HG02678 (cell line): ENCODE data around the gene SASH1.

Source experiments
- ATAC-seq: cut with Tn5 transposase; IDR thresholded peaks from one replicate; pipeline ENCODE4 v1.9.1; 2021; ENCODE audit warnings: mild to moderate bottlenecking, moderate library complexity; ENCODE audit not compliant: unreplicated experiment

SASH1 gene

DNA sequence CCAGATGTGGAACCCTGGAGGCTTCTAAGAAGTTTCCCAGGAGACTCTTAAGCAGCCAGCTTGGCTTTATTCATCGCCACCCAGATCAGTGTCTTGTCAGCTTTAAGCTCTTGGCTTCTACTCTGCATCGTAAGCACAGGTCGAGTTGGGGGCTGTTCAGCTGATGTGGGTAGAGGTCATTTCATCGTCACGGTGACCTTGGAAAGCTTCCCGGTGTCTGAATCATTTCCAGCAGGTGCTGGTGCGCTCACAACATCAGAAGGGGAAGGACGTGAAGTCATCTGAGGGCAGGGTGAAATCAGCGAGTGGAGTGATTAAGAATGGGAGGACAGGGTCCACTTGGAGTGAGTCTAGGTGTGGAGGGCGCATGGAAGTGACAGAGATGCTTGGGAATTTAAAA lies 112.6 kb downstream of the SASH1 start:
- no peak for ATAC-seq

DNA sequence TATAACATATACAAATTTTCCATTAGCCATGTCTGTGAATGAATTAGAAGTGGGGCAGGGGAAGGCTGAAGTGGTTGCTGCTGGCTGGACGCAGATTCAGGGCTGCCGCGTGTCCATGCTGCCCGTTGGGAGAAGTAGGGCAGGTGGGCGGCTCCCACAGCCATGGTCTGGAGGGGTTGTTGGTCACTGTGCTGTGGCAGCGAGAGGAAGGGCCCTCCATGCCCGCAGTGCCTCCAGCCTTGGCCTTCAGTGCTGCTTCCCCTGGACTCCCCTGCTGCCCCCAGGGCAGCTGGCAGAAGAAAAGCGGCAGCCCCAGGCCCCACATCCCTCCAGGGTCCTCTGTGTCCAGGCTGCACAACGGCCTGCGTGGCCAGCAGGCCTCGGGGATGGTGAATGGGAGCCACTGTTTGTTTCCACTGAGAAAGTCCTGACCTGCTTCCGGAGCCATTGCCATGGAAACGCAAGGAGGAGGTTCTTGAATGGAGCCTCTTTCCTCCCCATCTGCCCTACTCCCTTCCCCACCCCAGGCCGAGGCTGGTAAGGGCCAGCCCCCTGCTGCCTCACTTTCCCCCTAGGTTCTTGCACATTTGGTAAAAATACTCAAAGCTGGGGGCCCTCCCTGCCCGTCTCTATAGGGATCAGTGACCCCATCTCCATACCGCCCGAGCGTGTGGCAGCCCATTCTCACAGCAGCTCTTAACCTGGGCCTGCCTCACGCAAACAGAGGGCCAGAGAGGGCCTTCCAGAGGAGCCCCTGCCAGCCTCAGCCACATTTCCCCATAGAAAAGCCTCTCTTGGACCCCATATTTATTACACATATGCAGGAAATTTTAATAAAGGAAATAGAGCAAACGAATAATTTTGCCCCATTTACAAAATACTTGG lies 113.3 kb downstream of the SASH1 start:
- no peak for ATAC-seq

DNA sequence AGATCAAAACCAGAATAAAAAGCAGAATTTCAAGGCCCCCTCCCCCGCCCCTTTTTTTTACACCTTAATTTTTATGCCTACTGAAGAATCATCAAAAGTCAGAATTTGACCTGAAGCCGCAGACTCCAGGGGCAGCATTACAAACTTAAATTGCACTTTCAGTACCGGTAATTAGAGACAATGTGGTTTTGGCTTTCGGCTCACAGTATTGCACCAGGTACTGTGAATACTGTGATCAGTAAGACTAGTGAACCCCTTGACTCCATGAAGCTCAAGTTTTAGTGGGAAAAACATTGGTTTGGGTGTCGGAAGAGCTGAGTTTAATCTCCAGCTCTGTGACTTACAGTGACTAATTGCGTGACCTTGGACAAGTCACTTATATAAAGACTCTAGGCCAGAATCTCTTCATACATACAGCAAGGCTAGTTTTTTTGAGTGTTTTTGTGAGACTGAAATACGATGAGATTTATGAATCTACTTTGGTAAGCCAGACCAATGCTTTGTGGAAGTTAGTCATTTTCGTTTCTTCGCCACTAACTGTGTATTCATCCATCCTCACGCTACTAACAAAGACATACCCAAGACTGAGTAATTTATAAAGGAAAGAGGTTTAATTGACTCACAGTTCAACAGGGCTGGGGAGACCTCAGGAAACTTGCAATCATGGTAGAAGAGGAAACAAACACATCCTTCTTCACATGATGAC lies 114.7 kb downstream of the SASH1 start:
- no peak for ATAC-seq

DNA sequence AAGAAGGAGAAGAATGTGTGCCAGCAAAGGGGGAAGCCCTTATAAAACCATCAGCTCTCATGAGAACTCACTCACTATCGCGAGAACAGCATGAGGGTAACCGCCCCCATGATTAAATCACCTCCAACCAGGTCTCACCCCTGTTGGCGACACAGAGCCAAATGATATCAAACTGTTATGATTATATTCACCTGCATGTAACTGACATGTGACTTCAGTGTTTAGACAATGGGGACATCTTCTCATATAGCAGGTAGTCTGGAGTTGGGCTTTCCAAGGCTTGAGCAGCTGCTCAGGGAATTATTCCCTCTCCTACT lies 115.2 kb downstream of the SASH1 start:
- no peak for ATAC-seq

DNA sequence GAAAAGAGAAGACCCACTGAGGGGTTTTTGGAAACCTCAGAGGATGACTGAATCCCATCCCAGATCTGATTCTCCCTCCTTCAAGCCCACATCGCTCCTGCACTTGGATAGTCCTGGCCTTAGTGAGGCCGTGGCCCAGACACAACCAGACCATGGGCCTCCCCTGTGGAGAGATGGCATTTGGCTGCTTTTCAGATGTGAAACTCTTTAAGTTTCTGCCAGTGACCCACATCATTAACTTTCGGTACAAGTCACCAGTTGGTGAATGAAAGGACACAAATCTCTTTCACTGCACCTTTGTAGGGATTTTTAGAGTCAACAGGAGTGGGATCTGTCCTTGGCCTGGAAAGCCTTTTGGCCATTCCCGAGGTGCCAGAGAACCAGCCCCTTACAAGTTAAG lies 116.6 kb downstream of the SASH1 start:
- no peak for ATAC-seq

DNA sequence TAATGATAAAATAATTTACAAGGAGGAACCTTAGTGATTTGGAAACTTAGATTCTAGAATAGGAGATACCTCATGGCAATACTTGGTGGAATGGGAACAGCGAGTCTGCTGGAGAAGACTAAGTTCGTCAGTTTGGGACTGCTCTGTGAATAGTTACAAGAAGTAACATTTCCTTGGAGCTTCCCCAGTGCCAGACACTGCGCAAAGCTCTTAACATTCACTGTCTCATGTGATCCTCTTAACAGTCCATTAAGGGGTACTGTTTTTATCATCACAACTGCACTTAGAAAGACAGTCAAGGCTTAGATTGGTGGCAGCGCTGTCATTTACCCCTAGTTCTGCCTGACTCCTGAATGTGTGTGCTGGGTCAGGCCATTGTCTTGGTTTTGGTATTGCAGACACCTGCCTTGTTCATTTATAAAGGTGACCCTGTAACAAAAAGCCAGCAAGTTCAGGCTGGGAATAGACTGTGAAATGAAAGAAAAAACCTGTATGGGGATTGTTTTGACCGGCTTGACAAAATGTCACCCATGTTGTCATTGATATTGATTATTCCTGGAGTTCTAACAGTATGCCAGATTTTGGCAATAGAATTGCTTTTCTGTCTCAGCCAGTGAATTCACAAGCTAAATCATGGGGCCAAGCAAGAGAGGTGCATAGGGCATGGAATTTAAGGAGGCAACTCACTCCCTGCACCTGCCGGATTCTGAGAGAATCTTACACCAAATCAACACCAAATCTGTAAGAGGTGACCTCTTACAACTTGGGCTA lies 118.4 kb downstream of the SASH1 start:
- no peak for ATAC-seq

DNA sequence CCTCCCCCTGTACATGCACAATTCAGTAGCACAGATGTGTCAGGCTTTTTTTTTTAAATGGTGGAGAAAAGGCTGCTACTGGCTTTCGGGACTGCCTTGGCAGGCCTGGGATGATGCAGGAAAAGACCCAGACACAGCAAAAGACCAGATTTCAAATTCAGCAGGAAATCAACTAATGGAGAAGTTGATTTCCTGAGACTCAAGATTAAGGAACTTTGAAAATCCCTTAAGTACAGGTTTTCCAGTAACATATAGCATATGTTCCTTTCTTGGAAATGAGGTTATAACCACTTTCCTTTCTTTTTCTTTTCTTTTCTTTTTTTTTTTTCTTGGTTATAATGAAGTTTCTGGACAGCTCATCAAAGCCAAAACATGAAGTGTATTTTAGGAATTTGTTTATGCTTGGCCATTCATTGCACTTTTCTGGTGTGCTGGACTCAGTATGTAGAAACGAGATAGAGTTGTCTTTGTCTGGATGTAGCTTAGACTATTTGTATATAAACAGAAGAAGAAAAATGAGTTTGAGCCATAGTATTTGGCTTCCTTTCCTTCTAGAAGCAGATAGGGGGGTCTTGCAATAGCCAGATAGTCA lies 119.4 kb downstream of the SASH1 start:
- no peak for ATAC-seq

DNA sequence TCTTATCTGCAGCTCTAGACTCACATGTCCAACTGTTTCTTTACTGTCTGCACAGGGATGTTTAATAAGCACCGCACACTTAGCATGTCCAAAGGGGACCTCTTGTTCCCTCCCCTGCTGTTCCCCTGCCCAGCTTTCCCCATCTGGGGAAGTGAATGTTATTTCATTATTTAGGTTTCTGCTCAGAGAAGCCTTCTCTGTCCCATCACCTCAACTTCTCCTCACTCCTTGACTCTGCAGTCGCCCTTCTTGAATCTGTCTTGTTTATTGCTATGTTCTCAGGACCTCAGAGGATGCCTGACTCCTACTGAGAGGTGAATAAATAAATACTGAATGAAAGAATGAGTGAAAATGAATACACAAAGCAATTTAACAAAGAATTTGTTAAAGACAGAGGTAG lies 121.0 kb downstream of the SASH1 start:
- no peak for ATAC-seq

DNA sequence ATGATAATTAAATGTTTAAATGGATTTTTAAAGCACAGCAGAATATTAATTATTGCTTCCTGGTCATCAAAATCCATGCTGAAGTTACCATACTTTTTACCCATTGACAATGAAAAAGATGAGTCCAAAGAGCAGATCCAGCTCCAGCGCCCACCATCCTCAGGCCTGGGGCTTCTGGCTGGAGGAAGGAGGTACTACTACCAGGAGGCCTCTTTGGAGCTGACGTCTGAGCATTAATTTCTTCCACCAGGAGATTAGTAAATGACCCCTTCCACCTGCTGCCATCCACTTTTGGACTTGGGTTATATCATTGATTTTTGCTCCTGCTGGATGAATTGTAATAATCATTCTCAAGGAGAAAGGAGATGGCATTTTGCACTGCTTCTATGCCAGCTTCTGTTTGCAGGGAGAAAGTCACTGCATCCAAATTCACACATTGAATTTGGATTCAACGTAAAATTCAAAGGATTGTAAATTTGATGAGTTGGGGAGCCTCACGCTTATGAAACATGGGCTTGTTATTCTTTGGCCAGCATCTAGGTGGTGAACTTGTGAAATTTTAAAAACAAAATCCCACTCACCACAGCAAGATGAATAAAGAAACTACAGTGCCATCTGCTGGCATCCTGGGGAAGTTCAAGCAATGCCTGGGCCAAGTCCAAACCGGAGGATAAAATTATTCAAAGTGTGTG lies 121.8 kb downstream of the SASH1 start:
- ATAC-seq: peak; percentile 86

DNA sequence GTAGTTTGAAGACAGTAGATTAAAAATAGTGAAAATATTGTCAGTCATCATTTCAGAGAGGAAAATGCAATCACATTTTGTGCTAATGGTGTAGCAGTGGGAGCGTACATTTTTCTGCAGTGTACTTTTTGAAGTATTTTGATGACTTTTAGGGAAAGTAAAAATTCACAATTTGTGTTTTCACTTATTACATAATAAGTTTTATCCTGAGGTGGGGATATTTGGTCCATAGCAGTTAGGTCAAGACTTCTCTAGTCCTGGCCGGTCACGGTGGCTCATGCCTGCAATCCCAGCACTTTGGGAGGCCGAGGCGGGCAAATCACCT lies 122.3 kb downstream of the SASH1 start:
- ATAC-seq: no peak

DNA sequence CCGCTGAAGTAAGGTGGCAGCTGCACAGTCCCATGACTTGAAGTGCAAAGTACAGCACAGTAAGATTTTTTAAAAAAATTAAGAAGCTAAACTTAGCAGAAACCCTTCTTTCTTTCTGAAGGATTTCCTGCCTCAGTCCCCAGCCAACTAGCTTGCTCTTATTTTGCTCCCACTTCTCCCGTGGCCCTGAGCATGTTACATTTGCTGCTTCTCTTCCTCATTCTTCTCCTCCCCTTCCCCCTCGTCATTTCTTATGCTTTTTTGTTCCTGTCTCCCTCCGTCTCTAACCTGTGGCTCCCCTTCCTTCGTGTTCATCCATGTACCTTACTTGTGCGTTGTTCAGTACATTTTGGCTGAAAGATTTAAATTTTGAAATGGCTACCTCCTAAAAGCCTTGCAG lies 123.0 kb downstream of the SASH1 start:
- ATAC-seq: no peak

DNA sequence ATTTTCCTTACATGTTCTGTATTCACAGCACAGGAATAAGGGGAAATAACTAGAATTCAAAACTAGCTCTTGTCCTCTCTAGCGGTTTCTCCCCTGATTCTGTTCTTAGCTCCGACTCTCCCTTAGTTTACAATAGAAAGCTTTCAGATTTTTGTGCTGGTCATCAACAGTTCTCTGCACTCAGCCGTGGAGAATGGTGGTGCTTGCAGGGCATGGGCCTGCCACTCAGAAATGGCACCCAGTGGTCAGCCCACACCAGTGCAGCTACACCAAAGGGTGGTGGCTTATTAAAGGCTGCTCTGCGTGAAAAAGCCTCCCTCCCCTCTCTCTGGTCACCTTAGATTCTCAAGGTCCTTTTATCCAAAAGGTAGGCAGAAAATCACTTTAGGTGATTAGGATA lies 123.5 kb downstream of the SASH1 start:
- ATAC-seq: no peak

DNA sequence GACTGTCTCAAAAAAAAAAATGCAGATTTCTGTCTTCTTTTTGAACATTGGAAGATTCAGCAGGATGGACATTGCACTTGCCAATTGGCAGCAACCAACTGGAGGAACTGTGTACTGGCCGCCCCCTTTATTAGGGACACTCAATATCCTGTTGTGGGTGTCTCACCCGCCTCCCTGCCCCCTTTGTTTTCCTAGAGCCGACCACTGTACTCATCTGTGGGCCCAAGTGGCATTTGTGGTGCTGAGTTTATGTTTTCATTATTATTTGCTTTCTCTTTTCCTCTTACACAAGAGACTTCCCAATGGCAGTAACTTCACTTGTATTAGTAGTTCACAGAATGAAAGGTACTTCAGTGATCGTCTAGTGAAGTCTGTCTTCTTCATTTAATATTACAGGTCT lies 125.3 kb downstream of the SASH1 start:
- no peak for ATAC-seq

DNA sequence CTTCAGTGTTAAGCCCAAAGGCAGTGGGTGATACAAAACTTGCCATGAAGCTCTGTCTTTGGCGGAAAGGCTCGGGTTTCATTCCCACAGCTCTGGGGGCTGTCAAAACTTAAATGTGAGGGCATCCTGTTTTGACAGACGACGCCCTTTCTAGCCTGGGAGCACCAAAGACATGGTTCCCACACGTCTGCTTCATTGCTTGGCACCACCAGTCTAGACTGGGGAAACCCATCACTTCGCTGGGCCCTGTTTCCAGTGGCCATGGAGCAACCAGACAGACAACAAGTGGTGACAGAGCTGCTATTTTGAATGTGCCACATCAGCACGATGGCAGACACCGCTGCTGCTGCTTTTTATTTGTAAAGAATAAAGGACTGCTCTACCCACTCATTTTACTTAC lies 127.5 kb downstream of the SASH1 start:
- no peak for ATAC-seq

DNA sequence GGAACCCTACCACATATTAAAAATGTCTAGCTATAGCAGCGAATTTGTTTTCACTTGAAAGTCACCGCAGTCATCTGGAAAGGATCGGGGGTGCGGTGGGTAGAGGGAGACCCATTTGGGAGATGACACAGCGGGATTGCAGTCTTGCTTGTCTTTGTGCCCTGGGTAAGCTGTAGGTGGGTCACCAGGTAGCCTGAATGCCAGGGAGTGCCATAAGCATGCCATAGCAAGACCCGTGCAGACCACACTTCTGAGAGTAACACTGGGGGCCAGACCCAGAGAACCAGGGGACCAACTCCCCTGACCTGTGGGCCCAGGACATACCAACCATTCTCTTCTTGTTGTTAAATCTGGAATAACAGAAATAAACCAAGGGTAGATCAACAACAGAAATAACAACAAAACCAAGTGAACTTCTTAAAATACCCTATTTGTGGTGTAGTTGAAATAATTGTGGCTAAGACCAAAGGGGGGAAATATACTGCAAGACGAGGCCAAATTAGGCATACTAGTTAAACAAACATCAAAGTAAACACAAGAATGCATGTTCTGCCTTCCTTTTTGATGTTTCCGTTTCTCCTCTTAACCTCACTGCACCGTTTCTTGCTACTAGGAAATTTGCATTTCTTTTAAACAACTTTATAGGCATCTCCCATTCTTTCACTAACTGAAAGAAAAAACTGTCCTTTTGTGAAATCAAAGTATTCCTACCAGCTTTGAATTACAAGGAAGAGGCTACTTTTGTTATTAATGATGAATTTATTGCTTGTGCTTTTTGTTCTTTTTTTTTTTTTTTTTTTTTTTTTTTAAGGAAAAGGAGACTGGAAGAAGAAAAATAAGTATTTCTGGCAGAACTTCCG lies 128.2 kb downstream of the SASH1 start:
- ATAC-seq: no peak

DNA sequence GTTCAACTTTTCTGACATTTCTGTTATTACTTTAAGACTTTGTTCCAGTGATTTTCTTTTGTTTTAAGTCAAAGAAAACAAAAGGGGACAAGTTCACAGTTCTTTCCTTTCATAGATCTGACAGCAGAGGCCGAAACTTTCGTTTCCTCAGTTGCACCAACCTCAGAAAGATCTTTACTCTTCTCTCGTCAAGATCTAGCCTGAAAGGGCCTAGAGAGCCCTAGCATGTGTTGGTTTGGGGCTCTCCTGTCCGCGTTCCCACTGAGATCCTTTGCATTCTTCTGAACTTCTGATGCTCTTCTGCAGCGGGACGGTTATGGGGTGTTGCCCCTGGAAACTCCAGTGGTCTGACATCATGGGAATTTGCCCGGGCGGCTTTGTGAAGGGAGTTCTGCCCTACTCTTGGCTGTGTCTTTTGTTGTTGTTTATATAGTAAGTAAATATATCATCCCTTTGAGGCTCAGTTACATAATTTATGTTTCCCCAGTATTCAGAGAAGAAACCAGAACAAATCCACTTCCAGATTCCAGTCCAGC lies 129.1 kb downstream of the SASH1 start:
- no peak for ATAC-seq

DNA sequence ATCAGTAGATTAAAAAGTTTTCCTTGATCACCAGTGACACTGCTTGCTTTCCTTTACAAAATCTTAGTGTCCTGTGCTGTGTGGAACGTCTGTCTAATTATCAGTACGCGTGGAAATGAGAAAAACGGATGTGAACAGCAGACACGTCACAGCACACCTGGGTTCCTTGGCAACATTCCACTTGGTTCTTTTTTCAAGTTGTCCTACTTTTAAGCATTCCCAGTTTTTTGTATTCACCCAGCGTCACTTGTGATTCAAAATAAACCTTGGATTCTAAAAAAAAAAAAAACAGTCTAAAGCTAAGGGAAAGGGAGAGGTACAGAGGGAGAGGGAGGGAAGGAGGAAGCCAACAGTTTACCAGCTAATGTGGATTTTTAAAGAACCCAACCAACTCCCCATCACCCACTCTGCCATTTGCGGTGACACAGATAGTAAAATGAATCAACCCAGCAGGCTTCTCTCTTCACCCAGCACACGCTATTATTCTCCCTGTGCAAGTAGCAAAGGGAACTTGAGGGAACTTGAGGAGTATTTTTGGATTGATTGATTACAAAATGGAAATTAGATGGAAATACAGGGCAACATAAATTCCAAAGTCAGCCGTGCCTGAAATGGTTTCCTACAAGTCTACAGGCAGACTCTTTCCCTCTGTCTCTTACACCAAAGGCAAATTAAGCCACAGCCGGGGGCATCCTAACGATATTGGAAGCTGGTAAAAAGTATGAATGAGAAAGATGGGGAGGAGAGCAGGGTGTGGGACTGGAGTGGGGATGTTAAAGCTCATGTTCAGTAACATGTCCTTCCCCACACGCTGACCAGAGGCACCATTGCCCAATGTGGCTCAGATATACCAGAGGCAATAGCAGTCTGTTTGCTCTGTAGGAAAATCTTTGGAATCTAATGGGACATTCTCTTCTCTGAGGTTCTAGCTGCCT lies 129.8 kb downstream of the SASH1 start:
- ATAC-seq: no peak

DNA sequence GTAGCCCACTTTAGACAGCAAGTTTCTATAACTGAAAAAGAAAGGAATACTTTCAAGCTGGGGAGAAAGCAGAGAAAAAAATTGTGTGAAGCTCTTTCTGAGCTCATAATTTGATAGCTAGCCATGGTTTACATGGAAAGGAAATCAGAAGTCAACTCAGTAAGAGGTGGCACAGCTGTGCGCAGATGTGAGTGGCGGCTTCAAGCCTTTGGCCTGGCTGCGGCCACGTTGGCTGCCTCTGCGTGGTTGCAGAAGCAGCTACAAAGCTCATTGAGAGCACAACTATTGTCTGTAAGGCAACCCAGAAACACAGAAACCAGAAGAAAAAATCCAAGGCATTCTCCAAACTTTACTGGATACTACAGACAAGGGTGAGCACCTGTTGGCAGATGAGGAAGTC lies 136.9 kb downstream of the SASH1 start:
- ATAC-seq: no peak

DNA sequence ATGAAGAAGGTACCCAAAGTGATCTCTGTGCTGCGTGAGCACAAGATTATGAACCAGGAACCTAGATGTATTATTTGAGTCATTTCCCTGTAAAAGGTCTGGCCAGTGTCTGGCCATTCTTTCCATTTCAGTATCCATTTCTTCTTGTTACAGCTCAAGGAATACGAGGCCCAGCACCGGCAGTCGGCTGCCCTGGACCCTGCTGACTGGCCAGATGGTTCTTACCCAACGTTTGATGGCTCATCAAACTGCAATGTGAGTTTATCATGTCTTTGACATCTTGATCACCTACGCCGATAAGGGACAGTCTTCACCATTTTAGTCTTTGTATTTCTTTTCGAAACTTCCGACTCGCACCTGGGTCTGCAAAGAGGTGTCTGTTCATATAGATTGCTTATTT lies 144.8 kb downstream of the SASH1 start:
- ATAC-seq: no peak
